WTC11 (cell line): ENCODE results near the gene CLEC20A. TPM values are rescaled to one million over a fixed set of nuclear protein-coding genes. Genes with fewer than 3 reads are reported as not detected.

ENCODE experiments used
- ATAC-seq: fragments of 200-7000 bp; cut with Tn5 transposase; 2 replicates; pipeline ENCODE4 v1.10.0; 2021; ENCODE audit warnings: mild to moderate bottlenecking, moderate library complexity
- CTCF ChIA-PET: fragments of 300-600 bp; sonication (Branson Sonifier 250); formaldehyde crosslinking; loops from one replicate; lab custom pipeline; 2021; ENCODE audit warnings: antibody characterized with exemption; lab: Charles Lee
- POLR2A ChIA-PET: fragments of 350-600 bp; sonication (Branson Sonifier 250); formaldehyde crosslinking; loops from one replicate; lab custom pipeline; 2021; ENCODE audit warnings: antibody characterized with exemption; lab: Charles Lee
- DNase-seq: peaks from one replicate; pipeline ENCODE4 v3.0.0; 2021; ENCODE audit warnings: low spot score
- H3K27ac Mint-ChIP-seq: 2 replicates; pipeline ENCODE4 v1.8.0; 2021; ENCODE audit warnings: mixed read lengths
- H3K27me3 Mint-ChIP-seq: 2 replicates; pipeline ENCODE4 v1.8.0; 2021; ENCODE audit warnings: low read depth, mild to moderate bottlenecking, moderate library complexity, mixed read lengths
- H3K36me3 Mint-ChIP-seq: 2 replicates; pipeline ENCODE4 v1.8.0; 2021; ENCODE audit warnings: mixed read lengths
- H3K4me1 Mint-ChIP-seq: 2 replicates; pipeline ENCODE4 v1.8.0; 2022; ENCODE audit warnings: mixed read lengths
- H3K4me3 Mint-ChIP-seq: 2 replicates; pipeline ENCODE4 v1.8.0; 2021; ENCODE audit warnings: mild to moderate bottlenecking, moderate library complexity, mixed read lengths
- H3K9me3 Mint-ChIP-seq: 2 replicates; pipeline ENCODE4 v1.8.0; 2021; ENCODE audit warnings: mixed read lengths
- CDX4 ChIP-seq: fragments of 250-450 bp; sonication (Bioruptor Pico); IDR thresholded peaks from 2 replicates; pipeline ENCODE4 v1.9.0; 2021; ENCODE audit warnings: moderate library complexity, mild to moderate bottlenecking, inconsistent platforms, borderline replicate concordance
- CTCF ChIP-seq: fragments of 200-600 bp; IDR thresholded peaks from 2 replicates; pipeline ENCODE4 v1.8.0; 2022; ENCODE audit warnings: antibody characterized with exemption
- ETV6 ChIP-seq: sonication (generic); formaldehyde crosslinking; IDR thresholded peaks from 2 replicates; pipeline ENCODE4 v1.8.1; 2022; ENCODE audit warnings: mild to moderate bottlenecking, missing genetic modification reagents
- FOXJ3 ChIP-seq: sonication (generic); formaldehyde crosslinking; IDR thresholded peaks from 2 replicates; pipeline ENCODE4 v1.9.0; 2021; ENCODE audit warnings: missing genetic modification reagents, mild to moderate bottlenecking, borderline replicate concordance
- FOXK1 ChIP-seq: sonication (generic); formaldehyde crosslinking; IDR thresholded peaks from 2 replicates; pipeline ENCODE4 v1.8.0; 2022; ENCODE audit warnings: mild to moderate bottlenecking, moderate library complexity, missing genetic modification reagents
- MLX ChIP-seq: sonication (generic); formaldehyde crosslinking; IDR thresholded peaks from 2 replicates; pipeline ENCODE4 v1.8.1; 2023; ENCODE audit warnings: mild to moderate bottlenecking, missing genetic modification reagents, moderate library complexity
- ZNF512 ChIP-seq: sonication (generic); formaldehyde crosslinking; IDR thresholded peaks from 2 replicates; pipeline ENCODE4 v1.8.1; 2022; ENCODE audit warnings: missing genetic modification reagents, borderline replicate concordance
- ZSCAN18 ChIP-seq: fragments of 250-450 bp; sonication (Bioruptor Pico); IDR thresholded peaks from 2 replicates; pipeline ENCODE4 v2.1.2; 2022; ENCODE audit warnings: mild to moderate bottlenecking, moderate library complexity
- total RNA-seq: library from RNA; stranded (reverse); gene quantifications from 3 replicates; pipeline ENCODE4 v1.2.3, GENCODE V29; 2021
- TF ChIP-seq, protein P1 (sequence below): sonication (generic); formaldehyde crosslinking; IDR thresholded peaks from 2 replicates; pipeline ENCODE4 v1.8.1; 2023; ENCODE audit warnings: mild to moderate bottlenecking, missing genetic modification reagents
- TF ChIP-seq, protein P2 (sequence below): fragments of 250-450 bp; sonication (Bioruptor Pico); IDR thresholded peaks from 2 replicates; pipeline ENCODE4 v1.9.0; 2021; ENCODE audit warnings: mild to moderate bottlenecking

CLEC20A gene
- total RNA-seq, 1 experiment from 2014 or later = not detected

DNA sequence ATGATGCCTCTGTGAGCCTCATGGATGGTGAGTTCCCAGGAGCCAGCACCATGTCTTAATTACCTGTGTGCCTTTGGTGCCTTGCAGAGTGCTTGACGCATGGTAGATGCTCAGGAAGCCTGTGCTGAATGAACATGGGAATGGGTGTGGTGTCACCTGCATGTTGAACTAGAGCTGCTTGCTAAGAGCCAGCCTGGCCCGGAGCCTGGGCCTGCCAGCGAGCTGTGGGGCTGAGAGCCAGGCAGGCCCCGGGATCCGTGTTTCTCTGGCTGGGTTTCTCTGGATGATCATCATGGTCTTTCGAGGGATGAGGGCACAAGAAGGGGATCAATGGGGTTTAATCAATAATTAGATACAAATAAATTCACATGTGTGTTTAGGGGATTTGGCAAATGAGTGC is 9.4 kb upstream of the CLEC20A start:
- Mint-ChIP-seq H3K9me3 (no peaks in the 10 kb centered on the region), H3K27ac (no peak overlapping the region), H3K36me3 (no peaks in the 10 kb centered on the region), H3K4me1 (peaks cover 3% of the 10 kb centered on the region), H3K4me3 (no peak overlapping the region), H3K27me3 (no peaks in the 10 kb centered on the region)
- TF ChIP-seq CDX4 (CRISPR knock-in tag) (no peak), FOXJ3 (CRISPR knock-in tag) (no peak)
- ATAC-seq = no peak
- no peak for DNase-seq
- ChIA-PET POLR2A (no interaction called here), CTCF (interaction anchor here (0.6 to 1.7 kb wide), 5 partner anchors 8 to 532 kb away, joined by 3 to 5 read pairs (median 4); no protein-coding TSS in a partner anchor)

DNA sequence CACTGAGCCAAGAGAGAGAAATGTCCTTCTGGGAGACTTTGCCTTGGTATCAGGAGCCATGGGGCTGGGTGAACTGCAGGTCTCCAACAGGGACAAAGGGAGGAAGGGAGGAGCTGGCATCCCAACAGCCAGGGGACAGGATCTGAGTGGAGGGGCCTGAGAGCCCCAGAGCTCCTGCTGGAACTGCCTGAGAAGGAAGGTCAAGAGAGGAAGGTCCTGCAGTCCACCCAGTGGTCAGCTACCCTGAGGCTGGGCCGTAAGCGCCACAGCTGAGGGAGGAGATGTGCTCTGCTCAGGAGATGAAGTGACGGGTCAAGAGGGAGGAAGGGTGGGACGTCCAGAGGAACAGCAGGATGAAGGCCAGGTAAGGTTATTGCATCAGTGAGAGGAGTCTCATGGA is 7.5 kb upstream of the CLEC20A start:
- no peaks in the 10 kb centered on the region for H3K9me3 Mint-ChIP-seq
- no peak overlapping the region for H3K27ac Mint-ChIP-seq

More for the DNA sequence above, 7.5 kb upstream of the CLEC20A start:
- peaks cover 13% of the 10 kb centered on the region for H3K4me1 Mint-ChIP-seq
- DNase-seq (no peak), ATAC-seq (no peak)
- H3K4me3 Mint-ChIP-seq = no peak overlapping the region
- no peaks in the 10 kb centered on the region for H3K36me3 Mint-ChIP-seq
- H3K27me3 Mint-ChIP-seq = no peaks in the 10 kb centered on the region
- POLR2A ChIA-PET = no interaction called here
- CTCF ChIA-PET = interaction anchor here (0.7 to 2.2 kb wide), 8 partner anchors 10 to 472 kb away, joined by 3 to 5 read pairs (median 3); no protein-coding TSS in a partner anchor
- TF ChIP-seq ZSCAN18 (CRISPR knock-in tag) (no peak), FOXK1 (CRISPR knock-in tag) (no peak), ZNF512 (CRISPR knock-in tag) (no peak), ETV6 (CRISPR knock-in tag) (no peak), MLX (CRISPR knock-in tag) (no peak), CTCF (no peak)
- TF ChIP-seq, protein P1, sequence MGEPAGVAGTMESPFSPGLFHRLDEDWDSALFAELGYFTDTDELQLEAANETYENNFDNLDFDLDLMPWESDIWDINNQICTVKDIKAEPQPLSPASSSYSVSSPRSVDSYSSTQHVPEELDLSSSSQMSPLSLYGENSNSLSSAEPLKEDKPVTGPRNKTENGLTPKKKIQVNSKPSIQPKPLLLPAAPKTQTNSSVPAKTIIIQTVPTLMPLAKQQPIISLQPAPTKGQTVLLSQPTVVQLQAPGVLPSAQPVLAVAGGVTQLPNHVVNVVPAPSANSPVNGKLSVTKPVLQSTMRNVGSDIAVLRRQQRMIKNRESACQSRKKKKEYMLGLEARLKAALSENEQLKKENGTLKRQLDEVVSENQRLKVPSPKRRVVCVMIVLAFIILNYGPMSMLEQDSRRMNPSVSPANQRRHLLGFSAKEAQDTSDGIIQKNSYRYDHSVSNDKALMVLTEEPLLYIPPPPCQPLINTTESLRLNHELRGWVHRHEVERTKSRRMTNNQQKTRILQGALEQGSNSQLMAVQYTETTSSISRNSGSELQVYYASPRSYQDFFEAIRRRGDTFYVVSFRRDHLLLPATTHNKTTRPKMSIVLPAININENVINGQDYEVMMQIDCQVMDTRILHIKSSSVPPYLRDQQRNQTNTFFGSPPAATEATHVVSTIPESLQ (CRISPR knock-in tag) = no peak
- TF ChIP-seq, protein P2, sequence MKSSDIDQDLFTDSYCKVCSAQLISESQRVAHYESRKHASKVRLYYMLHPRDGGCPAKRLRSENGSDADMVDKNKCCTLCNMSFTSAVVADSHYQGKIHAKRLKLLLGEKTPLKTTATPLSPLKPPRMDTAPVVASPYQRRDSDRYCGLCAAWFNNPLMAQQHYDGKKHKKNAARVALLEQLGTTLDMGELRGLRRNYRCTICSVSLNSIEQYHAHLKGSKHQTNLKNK (CRISPR knock-in tag) = no peak
